ENCODE data around the gene MAGI1. TPM values are rescaled to one million over a fixed set of nuclear protein-coding genes. Genes with fewer than 3 reads are reported as not detected.

The MAGI1 gene
- polyA plus RNA-seq, 1 of the 3 experiments (the other 2 are of a cell fraction): 10.3 TPM

- ChIA-PET CTCF (interaction anchor here (0.9 to 1.2 kb wide), 4 partner anchors 11 to 82 kb away, joined by 3 read pairs; no protein-coding TSS in a partner anchor), POLR2A (no interaction called here)
- Histone ChIP-seq H3K9ac (no peak overlapping the region), H3K9me3 (no peaks in the 10 kb centered on the region), H3K4me1 (ENCODE audit: control insufficient read depth in 1 of 2, insufficient read depth in 2 of 2, low read depth in 1 of 2, low read length in 1 of 2) (peaks cover 0 to 2% of the 10 kb centered on the region in 2 experiments; a peak in 1 of 4 replicates), H3F3A (replicated peaks; ENCODE audit: insufficient read depth) (peaks cover 3% of the 10 kb centered on the region), H2AFZ (ENCODE audit: low read depth) (no peak overlapping the region), H3K27me3 (ENCODE audit: insufficient read depth) (no peaks in the 10 kb centered on the region), H3K4me2 (no peak overlapping the region), H3K4me3 (ENCODE audit: low read depth in 2 of 2, low read length in 1 of 2) (no peak overlapping the region), H4K20me1 (ENCODE audit: insufficient read depth) (peaks cover 11% of the 10 kb centered on the region; the same call in 1 of the 2 replicates), H3K27ac (ENCODE audit: low read depth in 2 of 2, low read length in 1 of 2) (no peak overlapping the region), H3K36me3 (replicated peaks in 1 of 2; ENCODE audit: control insufficient read depth in 1 of 2, insufficient read depth in 2 of 2, low read length in 1 of 2) (no peaks in the 10 kb centered on the region), H3K79me2 (ENCODE audit: insufficient read depth) (peaks cover 88% of the 10 kb centered on the region; the same call in 1 of the 2 replicates), H3K9me2 (no peaks in the 10 kb centered on the region)
- no peak for DNase-seq
- no peak for TF ChIP-seq TCF12 (IDR thresholded peaks at IDR 0.05)
- TF ChIP-seq SMC3 (IDR thresholded peaks at IDR 0.05; ENCODE audit: low read depth, low read length): no peak
- TF ChIP-seq RCOR1 (IDR thresholded peaks at IDR 0.05; ENCODE audit: low read length): no peak
- no peak for TF ChIP-seq POLR2AphosphoS5 (IDR thresholded peaks at IDR 0.05; ENCODE audit: low read depth, low read length)
- TF ChIP-seq YY1 (IDR thresholded peaks at IDR 0.05; ENCODE audit: low read depth): no peak
- no peak for TF ChIP-seq FOXJ3 (CRISPR knock-in tag; IDR thresholded peaks at IDR 0.05)
- TF ChIP-seq MEF2A (IDR thresholded peaks at IDR 0.05; ENCODE audit: borderline replicate concordance, low read depth): no peak
- TF ChIP-seq TEAD4 (IDR thresholded peaks at IDR 0.05; ENCODE audit: borderline replicate concordance, insufficient read depth): no peak
- TF ChIP-seq USF1 (IDR thresholded peaks at IDR 0.05; ENCODE audit: borderline replicate concordance, low read depth): no peak
- TF ChIP-seq GATA2 (CRISPR knock-in tag; IDR thresholded peaks at IDR 0.05): no peak
- no peak for TF ChIP-seq FOSL2 (IDR thresholded peaks at IDR 0.05; ENCODE audit: borderline replicate concordance, low read depth)
- no peak for TF ChIP-seq REST (IDR thresholded peaks at IDR 0.05; ENCODE audit: low read depth, low read length)
- no peak for TF ChIP-seq CHD2 (IDR thresholded peaks at IDR 0.05; ENCODE audit: low read length, partially characterized antibody)
- no peak for TF ChIP-seq RAD21 (IDR thresholded peaks at IDR 0.05; ENCODE audit: low read length)
- TF ChIP-seq NFIC (IDR thresholded peaks at IDR 0.05; ENCODE audit: borderline replicate concordance): no peak
Observed at GRCh38 chr3:66000506-66000905, 38.2 kb downstream of the MAGI1 start.

GRCh38 chr3:65999606-66000005 lies 39.1 kb downstream of the MAGI1 start:
- Histone ChIP-seq H2AFZ (ENCODE audit: low read depth) (no peak overlapping the region), H4K20me1 (ENCODE audit: insufficient read depth) (peaks cover 11% of the 10 kb centered on the region; the same call in 1 of the 2 replicates), H3K4me2 (no peak overlapping the region), H3K9me3 (no peaks in the 10 kb centered on the region), H3K9ac (no peak overlapping the region), H3F3A (replicated peaks; ENCODE audit: insufficient read depth) (peaks cover 7% of the 10 kb centered on the region), H3K79me2 (ENCODE audit: insufficient read depth) (peaks cover 83% of the 10 kb centered on the region; the same call in 1 of the 2 replicates), H3K4me3 (ENCODE audit: low read depth in 2 of 2, low read length in 1 of 2) (no peak overlapping the region), H3K27me3 (ENCODE audit: insufficient read depth) (no peaks in the 10 kb centered on the region), H3K9me2 (no peaks in the 10 kb centered on the region), H3K27ac (ENCODE audit: low read depth in 2 of 2, low read length in 1 of 2) (no peak overlapping the region), H3K36me3 (replicated peaks in 1 of 2; ENCODE audit: control insufficient read depth in 1 of 2, insufficient read depth in 2 of 2, low read length in 1 of 2) (no peaks in the 10 kb centered on the region), H3K4me1 (ENCODE audit: control insufficient read depth in 1 of 2, insufficient read depth in 2 of 2, low read depth in 1 of 2, low read length in 1 of 2) (no peaks in the 10 kb centered on the region)
- ChIA-PET POLR2A (no interaction called here), CTCF (interaction anchor here (1.2 kb wide), 1 partner anchor 10 kb away, joined by 3 read pairs; no protein-coding TSS in a partner anchor)
- 90% methylated on average over 8 of the region's 8 CpGs for WGBS (ENCODE audit: low lambda C conversion rate)
- no peak for DNase-seq
- TF ChIP-seq YY1 (IDR thresholded peaks at IDR 0.05; ENCODE audit: low read depth) (no peak), RXRA (IDR thresholded peaks at IDR 0.05; ENCODE audit: borderline replicate concordance, low read depth) (no peak), GATA2 (CRISPR knock-in tag; IDR thresholded peaks at IDR 0.05) (no peak), SIN3A (IDR thresholded peaks at IDR 0.05; ENCODE audit: borderline replicate concordance, low read depth, low read length) (no peak), TAF1 (IDR thresholded peaks at IDR 0.05; ENCODE audit: borderline replicate concordance, low read depth, low read length) (no peak), RCOR1 (IDR thresholded peaks at IDR 0.05; ENCODE audit: low read length) (no peak), MXI1 (IDR thresholded peaks at IDR 0.05; ENCODE audit: low read depth, low read length) (no peak), FOXM1 (IDR thresholded peaks at IDR 0.05; ENCODE audit: low read depth) (no peak), JUND (IDR thresholded peaks at IDR 0.05) (no peak), RAD21 (IDR thresholded peaks at IDR 0.05; ENCODE audit: low read length) (no peak), TEAD4 (IDR thresholded peaks at IDR 0.05; ENCODE audit: borderline replicate concordance, insufficient read depth) (no peak), NRF1 (IDR thresholded peaks at IDR 0.05; ENCODE audit: low read depth, low read length) (no peak), MAX (IDR thresholded peaks at IDR 0.05; ENCODE audit: low read depth) (no peak), USF1 (IDR thresholded peaks at IDR 0.05; ENCODE audit: borderline replicate concordance, low read depth) (no peak)

All from SK-N-SH (cell line).